ENCODE results near the gene FXYD1.

GRCh38 chr19:35117116-35117515 is 21.5 kb upstream of the FXYD1 start:
- TF ChIP-seq, protein P1, sequence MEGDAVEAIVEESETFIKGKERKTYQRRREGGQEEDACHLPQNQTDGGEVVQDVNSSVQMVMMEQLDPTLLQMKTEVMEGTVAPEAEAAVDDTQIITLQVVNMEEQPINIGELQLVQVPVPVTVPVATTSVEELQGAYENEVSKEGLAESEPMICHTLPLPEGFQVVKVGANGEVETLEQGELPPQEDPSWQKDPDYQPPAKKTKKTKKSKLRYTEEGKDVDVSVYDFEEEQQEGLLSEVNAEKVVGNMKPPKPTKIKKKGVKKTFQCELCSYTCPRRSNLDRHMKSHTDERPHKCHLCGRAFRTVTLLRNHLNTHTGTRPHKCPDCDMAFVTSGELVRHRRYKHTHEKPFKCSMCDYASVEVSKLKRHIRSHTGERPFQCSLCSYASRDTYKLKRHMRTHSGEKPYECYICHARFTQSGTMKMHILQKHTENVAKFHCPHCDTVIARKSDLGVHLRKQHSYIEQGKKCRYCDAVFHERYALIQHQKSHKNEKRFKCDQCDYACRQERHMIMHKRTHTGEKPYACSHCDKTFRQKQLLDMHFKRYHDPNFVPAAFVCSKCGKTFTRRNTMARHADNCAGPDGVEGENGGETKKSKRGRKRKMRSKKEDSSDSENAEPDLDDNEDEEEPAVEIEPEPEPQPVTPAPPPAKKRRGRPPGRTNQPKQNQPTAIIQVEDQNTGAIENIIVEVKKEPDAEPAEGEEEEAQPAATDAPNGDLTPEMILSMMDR (IDR thresholded peaks at IDR 0.05), result no peak
- no peak for TF ChIP-seq ATF3 (CRISPR knock-in tag; conservative IDR thresholded peaks at IDR 0.05)
- TF ChIP-seq RELA (CRISPR knock-in tag; IDR thresholded peaks at IDR 0.05; ENCODE audit: borderline replicate concordance), result no peak
- TF ChIP-seq ATF2 (CRISPR knock-in tag; IDR thresholded peaks at IDR 0.05; ENCODE audit: borderline replicate concordance, low read depth), result no peak
- no peak for TF ChIP-seq ZNF423 (CRISPR knock-in tag; IDR thresholded peaks at IDR 0.05)
- TF ChIP-seq, protein P2, sequence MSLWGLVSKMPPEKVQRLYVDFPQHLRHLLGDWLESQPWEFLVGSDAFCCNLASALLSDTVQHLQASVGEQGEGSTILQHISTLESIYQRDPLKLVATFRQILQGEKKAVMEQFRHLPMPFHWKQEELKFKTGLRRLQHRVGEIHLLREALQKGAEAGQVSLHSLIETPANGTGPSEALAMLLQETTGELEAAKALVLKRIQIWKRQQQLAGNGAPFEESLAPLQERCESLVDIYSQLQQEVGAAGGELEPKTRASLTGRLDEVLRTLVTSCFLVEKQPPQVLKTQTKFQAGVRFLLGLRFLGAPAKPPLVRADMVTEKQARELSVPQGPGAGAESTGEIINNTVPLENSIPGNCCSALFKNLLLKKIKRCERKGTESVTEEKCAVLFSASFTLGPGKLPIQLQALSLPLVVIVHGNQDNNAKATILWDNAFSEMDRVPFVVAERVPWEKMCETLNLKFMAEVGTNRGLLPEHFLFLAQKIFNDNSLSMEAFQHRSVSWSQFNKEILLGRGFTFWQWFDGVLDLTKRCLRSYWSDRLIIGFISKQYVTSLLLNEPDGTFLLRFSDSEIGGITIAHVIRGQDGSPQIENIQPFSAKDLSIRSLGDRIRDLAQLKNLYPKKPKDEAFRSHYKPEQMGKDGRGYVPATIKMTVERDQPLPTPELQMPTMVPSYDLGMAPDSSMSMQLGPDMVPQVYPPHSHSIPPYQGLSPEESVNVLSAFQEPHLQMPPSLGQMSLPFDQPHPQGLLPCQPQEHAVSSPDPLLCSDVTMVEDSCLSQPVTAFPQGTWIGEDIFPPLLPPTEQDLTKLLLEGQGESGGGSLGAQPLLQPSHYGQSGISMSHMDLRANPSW (CRISPR knock-in tag; conservative IDR thresholded peaks at IDR 0.05; ENCODE audit: low read depth), result no peak
- TF ChIP-seq CREB1 (CRISPR knock-in tag; IDR thresholded peaks at IDR 0.05), result no peak

All from WTC11 (cell line).